GM13977 (cell line): ENCODE measurements around the gene BRAT1.
"Not testable (repeated sequence)": the region's sequence is repeated elsewhere in the genome, so short reads cannot be mapped to it uniquely, and the experiment has no call there.

Experiments used
- DNase-seq: peaks from one replicate; pipeline ENCODE4 v3.0.0; 2012; ENCODE audit warnings: low spot score
- in situ Hi-C: fragments of 300-500 bp; cut with MboI; formaldehyde crosslinking; loops from one replicate; pipeline ENCODE4 v1.12.0; 2022; ENCODE audit warnings: low sequenced_read_pairs, low pct_unique_long_range_greater_than_20kb, mixed read lengths, inconsistent platforms; ENCODE audit not compliant: unreplicated experiment
- TF ChIP-seq, protein P1 (sequence below): IDR thresholded peaks from 2 replicates; pipeline ENCODE4 v1.5.1; 2012; ENCODE audit warnings: mild to moderate bottlenecking, control low read depth; ENCODE audit not compliant: insufficient read depth; ENCODE audit errors: extremely low read depth, missing control alignments

BRAT1 gene

DNA sequence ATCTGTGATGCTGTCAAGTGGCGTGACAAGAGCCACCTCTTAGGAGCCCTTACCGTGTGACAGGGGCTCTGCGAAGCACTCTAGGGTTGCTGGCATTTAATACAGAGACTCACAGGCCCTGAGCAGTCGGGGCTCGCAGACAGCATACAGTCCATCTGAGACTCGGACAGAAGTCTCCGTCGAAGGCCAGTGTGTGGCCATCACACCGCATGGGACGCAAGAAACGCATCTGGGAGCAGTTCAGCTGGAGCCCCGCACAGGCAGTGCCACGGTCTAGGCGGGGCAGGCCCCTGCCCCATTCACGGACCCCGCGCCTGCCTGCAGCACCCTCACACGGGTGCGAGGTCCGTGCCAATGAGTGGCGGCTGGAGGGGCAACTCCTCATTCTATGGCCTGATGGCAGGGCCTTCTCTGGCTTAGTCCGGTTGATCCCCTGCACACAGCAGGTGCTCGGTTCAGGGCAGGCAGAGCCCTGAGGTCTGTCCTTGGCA, 37.1 kb upstream of the BRAT1 start:
- DNase-seq = no peak
- in situ Hi-C loops = no loop called here
- TF ChIP-seq, protein P1, sequence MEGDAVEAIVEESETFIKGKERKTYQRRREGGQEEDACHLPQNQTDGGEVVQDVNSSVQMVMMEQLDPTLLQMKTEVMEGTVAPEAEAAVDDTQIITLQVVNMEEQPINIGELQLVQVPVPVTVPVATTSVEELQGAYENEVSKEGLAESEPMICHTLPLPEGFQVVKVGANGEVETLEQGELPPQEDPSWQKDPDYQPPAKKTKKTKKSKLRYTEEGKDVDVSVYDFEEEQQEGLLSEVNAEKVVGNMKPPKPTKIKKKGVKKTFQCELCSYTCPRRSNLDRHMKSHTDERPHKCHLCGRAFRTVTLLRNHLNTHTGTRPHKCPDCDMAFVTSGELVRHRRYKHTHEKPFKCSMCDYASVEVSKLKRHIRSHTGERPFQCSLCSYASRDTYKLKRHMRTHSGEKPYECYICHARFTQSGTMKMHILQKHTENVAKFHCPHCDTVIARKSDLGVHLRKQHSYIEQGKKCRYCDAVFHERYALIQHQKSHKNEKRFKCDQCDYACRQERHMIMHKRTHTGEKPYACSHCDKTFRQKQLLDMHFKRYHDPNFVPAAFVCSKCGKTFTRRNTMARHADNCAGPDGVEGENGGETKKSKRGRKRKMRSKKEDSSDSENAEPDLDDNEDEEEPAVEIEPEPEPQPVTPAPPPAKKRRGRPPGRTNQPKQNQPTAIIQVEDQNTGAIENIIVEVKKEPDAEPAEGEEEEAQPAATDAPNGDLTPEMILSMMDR = no peak

GRCh38 chr7:2589941-2590340, 34.6 kb upstream of the BRAT1 start:
- in situ Hi-C loops, DNase-seq: not testable (repeated sequence)

GRCh38 chr7:2589341-2589740, 34.0 kb upstream of the BRAT1 start:
- TF ChIP-seq, protein P1 = no peak
- DNase-seq = no peak
- in situ Hi-C loops = no loop called here

- TF ChIP-seq, protein P1 = no peak
- in situ Hi-C loops = no loop called here
- no peak for DNase-seq
These were observed 32.5 kb upstream of the BRAT1 start for GRCh38 chr7:2587778-2588177.

- in situ Hi-C loops = no loop called here
- TF ChIP-seq, protein P1 = no peak
- no peak for DNase-seq
These were observed 31.8 kb upstream of the BRAT1 start for GRCh38 chr7:2587134-2587533.

GRCh38 chr7:2586326-2587020, 31.1 kb upstream of the BRAT1 start:
- in situ Hi-C loops = no loop called here
- no peak for DNase-seq
- TF ChIP-seq, protein P1 = no peak

DNA sequence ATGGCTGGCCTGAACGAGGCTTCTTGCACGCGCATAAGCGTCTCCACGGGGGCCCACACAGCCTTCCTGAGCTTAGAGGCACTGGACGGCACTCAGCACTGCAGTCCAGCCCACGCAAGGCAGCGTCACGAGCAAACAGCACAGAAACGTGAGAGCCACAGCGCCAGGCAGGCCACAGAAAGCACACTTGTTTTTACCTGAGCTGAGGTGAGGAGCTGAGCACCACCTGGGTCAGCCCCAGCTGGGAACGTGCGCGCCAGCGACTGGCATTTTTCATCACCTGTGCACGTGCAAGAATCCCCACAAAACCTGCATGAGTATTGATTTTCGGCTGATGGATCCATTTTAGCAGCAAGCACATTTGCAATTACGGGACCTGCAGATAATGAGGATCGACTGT, 30.1 kb upstream of the BRAT1 start:
- no peak for DNase-seq
- in situ Hi-C loops = no loop called here
- TF ChIP-seq, protein P1 = no peak
